SIG-M5 treated with dmso at 0.1 percent for 504 hours (cell line): ENCODE results near the gene UGT1A10.

Experiments
- DNase-seq: peaks from one replicate; lab custom pipeline; 2025; ENCODE audit not compliant: unreplicated experiment; lab: John Stamatoyannopoulos, UW

Gene UGT1A10

GRCh38 chr2:233768076-233768475 lies 131.8 kb downstream of the UGT1A10 start:
- DNase-seq, result no peak

DNA sequence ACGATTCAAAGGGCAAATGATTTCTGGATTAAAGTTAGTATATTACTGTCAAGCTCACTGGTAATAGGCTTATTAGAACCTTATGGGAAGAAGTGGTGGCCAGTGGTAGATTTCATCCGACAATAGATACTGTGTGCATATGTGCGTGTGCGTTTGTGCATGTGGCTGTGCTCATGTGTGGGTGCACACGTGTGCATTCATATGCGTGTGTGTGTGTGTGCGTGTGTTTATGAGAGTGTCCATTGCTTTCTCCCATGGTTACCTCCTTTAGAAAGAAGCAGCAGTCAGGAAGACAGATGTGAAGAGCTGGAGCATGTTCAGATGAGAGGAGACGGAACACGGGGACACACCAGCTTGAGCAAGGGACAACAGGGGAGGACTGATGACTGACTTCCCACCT lies 133.0 kb downstream of the UGT1A10 start:
- DNase-seq, result no peak

DNA sequence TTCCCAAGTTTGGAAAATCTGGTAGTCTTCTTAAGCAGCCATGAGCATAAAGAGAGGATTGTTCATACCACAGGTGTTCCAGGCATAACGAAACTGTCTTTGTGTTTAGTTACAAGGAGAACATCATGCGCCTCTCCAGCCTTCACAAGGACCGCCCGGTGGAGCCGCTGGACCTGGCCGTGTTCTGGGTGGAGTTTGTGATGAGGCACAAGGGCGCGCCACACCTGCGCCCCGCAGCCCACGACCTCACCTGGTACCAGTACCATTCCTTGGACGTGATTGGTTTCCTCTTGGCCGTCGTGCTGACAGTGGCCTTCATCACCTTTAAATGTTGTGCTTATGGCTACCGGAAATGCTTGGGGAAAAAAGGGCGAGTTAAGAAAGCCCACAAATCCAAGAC lies 135.9 kb downstream of the UGT1A10 start:
- DNase-seq, result no peak

GRCh38 chr2:233772583-233772982 lies 136.3 kb downstream of the UGT1A10 start:
- DNase-seq, result no peak

DNA sequence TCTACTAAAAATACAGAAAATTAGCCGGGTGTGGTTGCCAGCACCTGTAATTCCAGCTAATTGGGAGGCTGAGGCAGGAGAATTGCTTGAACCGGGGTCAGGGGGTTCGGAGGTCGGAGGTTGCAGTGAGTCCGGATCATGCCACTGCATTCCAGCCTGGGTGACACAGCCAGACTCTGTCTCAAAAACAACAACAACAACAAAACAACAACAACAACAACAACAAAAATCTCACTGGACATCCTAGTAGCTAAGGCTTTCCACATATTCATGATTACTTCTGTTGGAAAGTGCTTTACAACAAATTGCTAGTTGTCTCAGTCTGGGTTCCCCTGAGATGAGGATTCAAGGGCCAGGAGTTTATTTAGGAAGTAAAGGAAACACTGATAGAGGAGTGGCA lies 137.6 kb downstream of the UGT1A10 start:
- no peak for DNase-seq

GRCh38 chr2:233775414-233775813 lies 139.2 kb downstream of the UGT1A10 start:
- no peak for DNase-seq

- DNase-seq, result no peak
Measured at GRCh38 chr2:233778030-233778429, 141.8 kb downstream of the UGT1A10 start, which contains the start of gene MROH2A. TSS of gene MROH2A (plus strand) at chr2:233778330. CDS start at chr2:233779359, 1,029 bp downstream.

DNA sequence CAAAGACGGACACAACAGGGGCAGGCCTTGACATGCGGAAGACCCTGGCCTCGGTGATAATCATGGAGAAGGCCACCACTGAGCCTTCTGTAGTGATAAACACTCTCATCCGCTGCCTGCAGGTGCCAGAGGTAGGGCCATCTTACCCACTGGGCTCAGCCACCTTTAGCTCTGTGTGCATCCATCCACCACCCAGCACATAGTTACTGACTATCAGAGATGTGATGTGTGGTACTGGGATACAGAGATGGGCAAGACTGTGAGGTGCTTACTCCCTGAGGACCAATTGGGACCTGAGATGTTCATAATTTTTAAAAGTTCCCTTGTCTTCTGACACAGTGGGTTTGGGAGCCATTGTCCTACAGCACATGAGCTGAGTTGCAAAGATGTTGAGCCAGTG lies 143.5 kb downstream of the UGT1A10 start:
- no peak for DNase-seq

- no peak for DNase-seq
Measured at GRCh38 chr2:233780771-233781170, 144.5 kb downstream of the UGT1A10 start.

- no peak for DNase-seq
Measured at GRCh38 chr2:233789554-233789953, 153.3 kb downstream of the UGT1A10 start.

- DNase-seq, result no peak
Measured at GRCh38 chr2:233791151-233791882, 155.1 kb downstream of the UGT1A10 start.

GRCh38 chr2:233791883-233792329 lies 155.7 kb downstream of the UGT1A10 start:
- DNase-seq, result no peak

GRCh38 chr2:233792720-233793119 lies 156.5 kb downstream of the UGT1A10 start:
- no peak for DNase-seq

GRCh38 chr2:233793465-233794127 lies 157.3 kb downstream of the UGT1A10 start:
- no peak for DNase-seq

- DNase-seq, result no peak
Measured at GRCh38 chr2:233794128-233794658, 157.9 kb downstream of the UGT1A10 start.

- DNase-seq, result no peak
Measured at GRCh38 chr2:233795735-233796171, 159.5 kb downstream of the UGT1A10 start.

GRCh38 chr2:233796254-233796653 lies 160.0 kb downstream of the UGT1A10 start:
- no peak for DNase-seq

- no peak for DNase-seq
Measured at GRCh38 chr2:233798335-233799086, 162.3 kb downstream of the UGT1A10 start.

GRCh38 chr2:233799087-233799665 lies 162.9 kb downstream of the UGT1A10 start:
- DNase-seq, result no peak

- DNase-seq, result no peak
Measured at GRCh38 chr2:233799716-233800115, 163.5 kb downstream of the UGT1A10 start.

DNA sequence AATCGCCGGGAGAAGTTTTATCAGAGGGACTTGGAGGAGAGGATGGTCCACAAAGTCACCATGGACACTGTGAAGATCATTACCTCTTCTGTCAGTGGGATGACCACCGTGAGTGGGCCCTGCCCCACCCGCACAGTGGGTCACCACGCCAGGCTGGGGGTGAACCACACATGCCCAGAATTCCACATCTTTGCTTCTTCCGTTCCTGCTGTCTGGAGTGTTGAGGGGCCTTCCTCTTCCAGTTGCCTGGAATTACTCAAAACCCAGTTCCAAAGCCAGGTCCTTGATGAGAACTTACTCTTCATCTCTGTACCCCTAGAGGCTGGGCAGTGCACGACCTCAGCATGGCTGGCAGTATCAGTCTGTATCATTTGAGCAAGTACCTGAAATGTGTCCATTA lies 164.0 kb downstream of the UGT1A10 start:
- DNase-seq, result no peak
